Measurements from ENCODE around the gene NR2F1-AS1.
A peak's percentile ranks its signal among the peaks of the same experiment; 100 is the strongest.

NR2F1-AS1 gene

DNA sequence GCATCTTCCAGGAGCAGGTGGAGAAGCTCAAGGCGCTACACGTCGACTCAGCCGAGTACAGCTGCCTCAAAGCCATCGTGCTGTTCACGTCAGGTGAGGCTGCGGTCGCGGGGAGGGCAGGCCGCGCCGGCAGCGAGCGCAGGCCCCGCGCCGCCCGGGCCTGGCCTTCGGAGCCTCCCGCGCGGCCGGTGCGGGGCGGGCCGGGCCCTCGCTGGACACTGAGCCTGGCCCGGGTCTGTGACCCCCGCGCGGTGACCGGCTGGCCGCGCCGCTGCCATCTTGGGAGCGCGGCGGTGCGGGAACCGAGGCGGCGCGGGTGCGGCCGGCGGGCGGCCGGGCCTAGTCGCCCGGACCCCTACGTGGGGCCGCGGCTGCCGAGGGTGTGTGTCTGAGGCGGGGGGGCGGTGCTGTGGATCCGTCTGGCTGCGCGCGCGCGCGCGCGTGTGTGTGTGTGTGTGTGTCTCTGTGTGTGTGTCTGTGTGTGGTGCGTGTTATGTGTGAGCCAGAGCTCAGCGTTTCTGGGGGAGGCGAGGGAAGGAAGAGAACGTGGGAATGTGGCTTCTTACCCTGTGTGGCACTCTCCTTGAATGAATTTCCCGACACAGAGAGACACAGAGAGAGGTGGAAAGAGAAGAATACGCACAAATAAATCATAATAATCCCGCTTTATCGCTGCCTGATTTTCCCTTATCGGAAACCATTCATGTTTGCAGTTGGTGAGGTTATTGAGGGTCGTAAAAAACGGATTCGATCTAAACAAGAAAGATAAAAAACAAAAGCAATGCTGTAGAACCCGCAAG lies 7.5 kb upstream of the NR2F1-AS1 start:
- no peak for DNase-seq

- no peak for DNase-seq
Observed at GRCh38 chr5:93587597-93588351, 6.8 kb upstream of the NR2F1-AS1 start.

DNA sequence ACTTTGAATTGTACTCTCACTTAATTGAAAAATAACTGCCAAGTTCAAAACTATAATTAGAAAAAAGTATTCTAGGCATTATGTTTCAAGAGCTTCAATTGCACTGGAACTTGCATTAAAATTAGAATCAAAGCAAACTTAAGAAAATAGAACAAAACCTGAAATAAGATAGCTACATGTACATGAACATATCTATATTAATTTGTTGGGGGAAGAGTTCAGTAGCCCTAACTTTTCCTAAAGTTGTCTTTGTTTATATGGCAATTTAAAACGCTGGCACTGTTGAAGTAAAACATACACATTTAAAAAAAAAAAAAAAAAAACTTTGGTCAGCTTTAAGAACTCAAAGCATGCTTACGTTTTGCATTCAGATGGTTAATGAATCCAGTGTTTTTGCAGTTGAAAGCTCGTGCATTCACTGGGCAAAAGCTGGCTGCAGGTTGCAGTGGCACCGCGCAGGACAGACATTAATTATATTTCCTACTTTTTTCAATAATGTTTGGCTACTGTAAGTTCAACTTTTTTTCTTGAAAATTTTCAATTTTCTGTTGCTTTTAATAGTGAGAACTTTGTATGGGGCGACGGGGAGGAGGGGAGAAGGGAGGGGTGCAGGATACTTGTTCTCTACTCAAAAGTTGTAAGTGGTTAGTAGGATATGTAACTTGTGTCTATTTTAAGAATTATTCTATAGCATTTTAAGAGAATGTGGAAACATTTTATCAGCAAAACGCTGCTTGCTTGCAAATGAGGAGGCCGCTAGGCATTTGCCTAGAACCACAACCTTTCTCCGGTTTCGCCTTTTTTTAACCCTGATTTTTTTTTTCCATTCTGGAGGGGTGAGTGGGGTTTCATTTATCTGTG lies 5.9 kb upstream of the NR2F1-AS1 start:
- DNase-seq = no peak

DNA sequence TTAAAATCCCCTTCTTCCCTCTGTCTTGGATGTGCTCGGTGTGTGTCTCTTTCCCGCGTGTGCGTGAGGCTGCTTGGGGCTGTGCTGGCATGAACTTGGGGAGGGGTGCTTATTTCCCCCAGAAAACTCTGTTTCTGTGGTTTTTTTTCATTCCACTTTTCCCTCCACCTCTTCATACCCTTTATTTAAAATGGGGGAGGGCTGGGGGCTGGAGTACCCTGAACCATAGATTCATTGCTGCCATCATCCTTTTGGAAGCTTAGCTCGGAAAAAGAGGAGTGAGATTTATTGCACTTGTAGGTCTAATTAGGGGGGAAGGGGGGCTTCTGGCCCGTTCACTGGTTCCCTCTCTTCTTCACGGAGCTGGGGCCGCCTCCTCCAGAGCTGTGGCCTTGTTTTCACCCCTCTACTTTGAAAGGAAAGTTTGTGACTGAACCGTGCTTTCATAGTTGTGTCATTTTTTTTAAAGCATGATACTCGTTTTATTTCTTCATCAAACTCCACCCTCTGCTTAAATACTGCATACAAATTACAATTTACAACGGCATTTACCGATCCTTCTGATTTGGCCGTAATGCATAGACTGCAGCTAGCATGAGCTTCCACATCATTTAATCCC lies 4.9 kb upstream of the NR2F1-AS1 start:
- DNase-seq = peak; percentile 7 to 31

- peak in 1 of 2 experiments; percentile 42 for DNase-seq
Observed at GRCh38 chr5:93585041-93585766, 4.2 kb upstream of the NR2F1-AS1 start.

- DNase-seq = no peak
Observed at GRCh38 chr5:93584596-93585040, 3.6 kb upstream of the NR2F1-AS1 start.

GRCh38 chr5:93583768-93584595 lies 3.0 kb upstream of the NR2F1-AS1 start:
- peak in 1 of 2 experiments; percentile 55 for DNase-seq

- no peak for DNase-seq
Observed at GRCh38 chr5:93583439-93583767, 2.4 kb upstream of the NR2F1-AS1 start.

DNA sequence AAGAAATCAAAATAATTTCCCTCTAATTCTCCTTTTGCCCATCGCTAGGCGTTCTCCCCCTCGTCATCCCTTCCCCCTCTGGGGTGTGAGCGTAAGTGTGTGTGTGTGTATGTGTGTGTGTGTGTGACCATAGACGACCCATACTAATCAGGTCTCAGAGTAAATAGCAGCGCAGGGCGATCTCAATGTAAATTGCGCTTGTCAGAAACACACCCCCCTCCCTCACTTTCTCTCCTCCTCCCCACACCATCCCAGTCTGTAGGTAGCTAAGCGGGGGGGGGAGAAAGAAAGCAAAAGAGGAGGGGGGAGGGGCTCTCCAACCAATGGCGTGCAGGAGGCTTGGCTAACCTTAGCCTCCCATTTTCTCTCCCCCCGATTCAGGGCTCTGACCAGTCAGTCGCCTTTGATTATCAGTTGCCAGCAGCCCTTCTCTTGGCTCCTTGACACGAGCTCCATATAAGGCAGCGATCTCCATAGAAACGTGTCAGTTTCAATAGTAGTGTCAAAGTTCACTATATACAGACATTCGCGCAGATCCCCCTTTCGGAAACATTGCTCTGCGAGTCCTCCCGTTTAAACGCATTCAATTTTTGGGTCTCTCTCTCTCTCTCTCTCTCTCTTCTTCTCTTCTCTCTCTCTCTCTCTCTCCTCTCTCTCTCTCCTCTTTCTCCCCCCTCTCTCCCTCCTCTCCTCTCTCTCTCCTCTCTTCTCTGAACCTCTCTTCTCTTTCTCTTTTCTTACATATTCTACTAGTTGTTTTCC lies 1.8 kb upstream of the NR2F1-AS1 start, which contains the start of gene NR2F1:
TSS of gene NR2F1 (plus strand) at position 546 of the 762 bp plus-strand sequence. CDS start 1,802 bp downstream, outside the sequence.
- DNase-seq = peak; percentile 99

DNA sequence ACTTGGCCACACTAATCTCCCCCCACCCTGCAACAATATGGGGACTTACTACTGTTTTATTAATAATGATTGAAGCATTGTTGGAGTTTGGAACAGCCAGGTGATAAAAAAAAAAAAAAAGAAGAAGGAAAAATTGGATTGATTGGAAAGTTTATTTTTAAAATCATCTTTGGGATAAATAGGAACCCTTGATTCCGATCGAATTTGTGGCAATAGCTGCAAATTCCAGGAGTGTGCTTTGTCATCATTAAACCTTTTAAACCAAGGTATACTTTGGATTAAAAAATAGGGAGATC lies 1.1 kb upstream of the NR2F1-AS1 start:
- no peak for DNase-seq

DNA sequence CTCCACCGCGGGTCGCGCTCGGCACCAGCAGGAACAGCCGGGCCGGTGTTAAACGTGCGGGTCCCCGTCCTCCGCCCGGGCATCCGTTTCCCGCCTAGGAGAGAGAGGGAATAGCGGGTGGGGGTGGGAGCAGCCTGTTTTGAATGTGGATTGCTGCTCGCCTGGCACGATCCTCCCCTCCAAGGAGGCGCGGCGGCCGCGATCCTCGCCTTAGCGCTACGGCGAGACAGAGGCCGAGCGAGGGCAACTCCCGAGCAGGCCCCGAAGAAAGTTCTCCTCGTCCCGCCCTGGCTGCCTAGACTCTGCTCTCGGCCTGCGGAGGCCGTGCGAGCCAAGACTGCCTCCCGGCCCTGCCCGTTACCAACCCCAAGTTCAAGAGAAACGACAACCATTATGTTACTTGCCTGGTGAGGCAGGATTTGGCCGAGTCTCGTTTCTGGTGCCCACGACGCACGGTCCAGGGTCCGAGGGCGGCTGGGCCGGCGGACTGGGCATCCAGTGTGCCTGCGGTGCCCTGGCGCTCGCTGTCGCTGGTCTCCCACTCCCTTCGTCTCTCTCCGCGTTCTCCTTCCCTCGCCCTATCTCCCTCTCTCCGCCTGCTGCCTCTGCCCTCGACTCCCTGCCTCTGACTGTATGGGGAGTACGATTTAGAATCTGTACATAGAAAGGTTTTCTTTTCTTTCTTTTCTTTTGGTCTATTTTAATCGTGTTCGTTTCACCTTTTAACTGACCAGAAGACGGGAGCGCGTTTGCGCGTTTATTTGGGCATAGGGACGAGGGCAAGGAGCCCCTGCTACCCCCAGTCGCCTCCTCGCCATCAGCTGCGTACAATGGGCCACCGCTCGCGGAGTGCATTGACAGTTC lies 724 bp downstream of the NR2F1-AS1 start:
- peak in 1 of 2 experiments; percentile 58 for DNase-seq

DNA sequence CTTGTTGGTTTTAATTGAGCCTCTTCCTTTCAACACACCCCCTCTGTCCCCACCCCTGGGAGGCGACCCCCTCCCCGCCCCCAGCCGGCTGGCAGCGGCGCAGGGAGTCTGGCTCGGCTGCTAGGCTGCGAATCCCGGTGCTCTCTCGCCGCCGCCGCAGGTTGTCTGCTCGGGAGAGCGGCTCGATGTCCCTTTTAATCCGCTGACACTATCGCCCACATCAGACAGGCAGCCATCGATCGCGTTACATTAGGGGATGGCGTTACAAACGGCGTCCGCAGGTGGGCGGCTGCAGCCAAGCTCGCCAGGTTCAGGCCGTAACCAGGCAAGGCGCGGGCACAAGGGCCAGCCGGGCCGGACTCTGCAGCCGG lies 1.3 kb downstream of the NR2F1-AS1 start:
- peak in 1 of 2 experiments; percentile 61 for DNase-seq

DNA sequence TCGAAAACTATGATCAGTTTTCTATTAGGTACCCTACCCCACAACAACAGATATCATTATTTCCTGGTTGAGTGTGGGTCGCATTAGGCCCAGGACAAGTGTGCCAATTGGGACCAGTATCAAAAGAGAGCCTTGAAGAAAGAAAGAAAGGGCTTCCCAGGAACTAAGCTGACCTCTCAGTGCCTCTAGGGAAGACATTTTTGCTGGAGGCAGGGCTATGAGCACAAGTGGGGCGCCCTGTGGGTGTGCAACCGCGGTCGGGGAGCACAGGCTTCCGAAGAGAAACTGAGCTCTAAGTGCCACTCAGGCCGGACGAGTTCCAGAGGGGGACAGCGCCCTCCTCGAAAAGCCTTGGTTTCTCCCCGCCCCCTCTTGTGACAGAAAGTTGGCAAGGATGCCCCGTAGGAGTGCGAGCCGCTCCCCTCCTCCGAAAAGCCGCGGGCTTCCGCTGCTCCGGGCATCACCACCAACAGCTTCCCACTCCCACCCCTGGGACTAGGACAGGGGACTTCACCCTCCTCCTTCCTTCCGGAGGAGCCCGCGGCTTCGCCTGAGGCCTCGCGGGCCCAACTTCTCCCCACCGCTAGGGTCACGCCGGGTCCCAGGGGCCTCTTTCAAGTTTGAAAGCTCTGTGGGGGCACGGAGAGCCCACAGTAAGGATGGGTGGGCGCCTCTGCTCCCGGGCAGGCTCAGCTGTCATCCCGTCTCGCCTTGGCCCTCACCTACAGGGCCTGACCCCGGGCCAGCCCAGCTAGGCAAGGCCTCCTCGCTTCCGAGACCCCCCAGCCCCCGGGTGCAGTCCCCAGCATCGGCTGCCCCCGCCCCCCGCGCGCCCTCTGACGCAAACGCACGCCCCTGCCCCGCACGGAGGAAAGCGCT lies 2.0 kb downstream of the NR2F1-AS1 start:
- peak; percentile 53 to 63 for DNase-seq

- no peak for DNase-seq
Observed at GRCh38 chr5:93577854-93578812, 2.9 kb downstream of the NR2F1-AS1 start.

- DNase-seq = no peak
Observed at GRCh38 chr5:93576994-93577853, 3.8 kb downstream of the NR2F1-AS1 start.

Data from SHP77 (cell line).